PC-9 (cell line): ENCODE results near the gene EGFL8. TPM values are rescaled to one million over a fixed set of nuclear protein-coding genes. Genes with fewer than 3 reads are reported as not detected.
A peak's percentile ranks its signal among the peaks of the same experiment; 100 is the strongest.

Experiments
- BruUV-seq: library from RNA; stranded (reverse); fragments of 400-500 nt; replicated peaks from 2 replicates; lab custom pipeline; 2021; lab: Mats Ljungman, UMichigan
- CTCF ChIA-PET: fragments of 300-600 bp; sonication (Branson Sonifier 250); formaldehyde crosslinking; loops from one replicate; lab custom pipeline; 2022; ENCODE audit warnings: antibody characterized with exemption; lab: Charles Lee
- POLR2A ChIA-PET: fragments of 300-600 bp; sonication (Branson Sonifier 250); formaldehyde crosslinking; loops from one replicate; lab custom pipeline; 2022; ENCODE audit warnings: antibody characterized with exemption; ENCODE audit not compliant: unreplicated experiment; lab: Charles Lee
- DNase-seq, 2 experiments: peaks; one replicate each; pipeline versions ENCODE4 v3.0.0 to v3.0.0-alpha.2; 2015 to 2022; ENCODE audit warnings: mixed read lengths in 1 of 2
- H2AFZ ChIP-seq: fragments of 200-600 bp; sonication (generic); 2 replicates; pipeline ENCODE4 v1.8.1; 2017; ENCODE audit warnings: antibody characterized with exemption
- H3F3A ChIP-seq: fragments of 200-600 bp; sonication (generic); 2 replicates; pipeline ENCODE4 v1.8.1; 2017; ENCODE audit warnings: antibody characterized with exemption, mild to moderate bottlenecking, low read depth; ENCODE audit not compliant: insufficient read depth
- H3K27ac ChIP-seq: fragments of 200-600 bp; sonication (generic); 2 replicates; pipeline ENCODE4 v1.6.1; 2016; ENCODE audit warnings: mixed run types
- H3K27me3 ChIP-seq: fragments of 200-600 bp; sonication (generic); 2 replicates; pipeline ENCODE4 v1.6.1; 2016; ENCODE audit warnings: low read depth, mixed run types; ENCODE audit not compliant: insufficient read depth
- H3K36me3 ChIP-seq: fragments of 200-600 bp; sonication (generic); 2 replicates; pipeline ENCODE4 v1.6.1; 2016; ENCODE audit warnings: low read depth, mixed run types
- H3K4me1 ChIP-seq: fragments of 200-600 bp; sonication (generic); replicated peaks from 2 replicates; pipeline ENCODE4 v1.6.1; 2016; ENCODE audit warnings: mixed run types; ENCODE audit not compliant: insufficient read depth
- H3K4me2 ChIP-seq: fragments of 200-600 bp; sonication (generic); 2 replicates; pipeline ENCODE4 v1.6.1; 2017; ENCODE audit warnings: mixed run types
- H3K4me3 ChIP-seq: fragments of 200-600 bp; sonication (generic); 2 replicates; pipeline ENCODE4 v1.6.1; 2016; ENCODE audit warnings: mixed run types
- H3K79me2 ChIP-seq: fragments of 200-600 bp; sonication (generic); 2 replicates; pipeline ENCODE4 v1.6.1; 2017; ENCODE audit warnings: low read depth, mixed run types
- H3K9me2 ChIP-seq: fragments of 200-600 bp; sonication (generic); 2 replicates; pipeline ENCODE4 v1.8.1; 2017; ENCODE audit warnings: mild to moderate bottlenecking; ENCODE audit not compliant: insufficient read depth
- H3K9me3 ChIP-seq: fragments of 200-600 bp; sonication (generic); 2 replicates; pipeline ENCODE4 v1.8.1; 2016; ENCODE audit warnings: low read depth; ENCODE audit not compliant: insufficient read depth
- H4K20me1 ChIP-seq: fragments of 200-600 bp; sonication (generic); 2 replicates; pipeline ENCODE4 v1.8.1; 2017; ENCODE audit not compliant: insufficient read depth
- CTCF ChIP-seq: fragments of 200-600 bp; sonication (generic); conservative IDR thresholded peaks from 2 replicates; pipeline ENCODE4 v1.6.1; 2017; ENCODE audit warnings: mixed run types, antibody characterized with exemption, mild to moderate bottlenecking, moderate library complexity
- EZH2 ChIP-seq: fragments of 200-600 bp; sonication (generic); IDR thresholded peaks from 2 replicates; pipeline ENCODE4 v1.8.0; 2017; ENCODE audit warnings: antibody characterized with exemption, low read depth
- intact Hi-C: fragments of 100-400 bp; cut with micrococcal nuclease; formaldehyde crosslinking; loops from one replicate; pipeline ENCODE4 v1.10.0; 2022; ENCODE audit not compliant: unreplicated experiment
- total RNA-seq: library from RNA; stranded (reverse); gene quantifications from 2 replicates; pipeline ENCODE4 v1.2.3, GENCODE V29; 2021

Gene EGFL8
- total RNA-seq, 1 experiment from 2014 or later: 26.0 TPM

GRCh38 chr6:32194388-32194787 is 30.0 kb downstream of the EGFL8 start:
- no peak overlapping the region for H3K27ac ChIP-seq
- peaks cover 17% of the 10 kb centered on the region for H3F3A ChIP-seq
- no peak overlapping the region for H3K4me3 ChIP-seq
- CTCF ChIA-PET: no interaction called here
- POLR2A ChIA-PET: no interaction called here
- peaks cover 18% of the 10 kb centered on the region for H3K4me1 ChIP-seq
- H3K9me3 ChIP-seq: no peaks in the 10 kb centered on the region
- H3K27me3 ChIP-seq: no peaks in the 10 kb centered on the region
- H2AFZ ChIP-seq: no peak overlapping the region
- BruUV-seq: no TSS peak
- intact Hi-C loops: loop anchor here (10.0 kb wide), 2 partner anchors 650 to 780 kb away; partner anchors contain the start of genes ATP6V1G2, DDX39B and NFKBIL1
- H3K4me2 ChIP-seq: peak overlapping the region; percentile 93; the same call in 1 of the 2 replicates
- no peaks in the 10 kb centered on the region for H3K9me2 ChIP-seq
- DNase-seq: no peak
- peaks cover 3% of the 10 kb centered on the region for H3K79me2 ChIP-seq
- H3K36me3 ChIP-seq: no peaks in the 10 kb centered on the region
- TF ChIP-seq EZH2 (no peak), CTCF (no peak)
- H4K20me1 ChIP-seq: no peaks in the 10 kb centered on the region

DNA sequence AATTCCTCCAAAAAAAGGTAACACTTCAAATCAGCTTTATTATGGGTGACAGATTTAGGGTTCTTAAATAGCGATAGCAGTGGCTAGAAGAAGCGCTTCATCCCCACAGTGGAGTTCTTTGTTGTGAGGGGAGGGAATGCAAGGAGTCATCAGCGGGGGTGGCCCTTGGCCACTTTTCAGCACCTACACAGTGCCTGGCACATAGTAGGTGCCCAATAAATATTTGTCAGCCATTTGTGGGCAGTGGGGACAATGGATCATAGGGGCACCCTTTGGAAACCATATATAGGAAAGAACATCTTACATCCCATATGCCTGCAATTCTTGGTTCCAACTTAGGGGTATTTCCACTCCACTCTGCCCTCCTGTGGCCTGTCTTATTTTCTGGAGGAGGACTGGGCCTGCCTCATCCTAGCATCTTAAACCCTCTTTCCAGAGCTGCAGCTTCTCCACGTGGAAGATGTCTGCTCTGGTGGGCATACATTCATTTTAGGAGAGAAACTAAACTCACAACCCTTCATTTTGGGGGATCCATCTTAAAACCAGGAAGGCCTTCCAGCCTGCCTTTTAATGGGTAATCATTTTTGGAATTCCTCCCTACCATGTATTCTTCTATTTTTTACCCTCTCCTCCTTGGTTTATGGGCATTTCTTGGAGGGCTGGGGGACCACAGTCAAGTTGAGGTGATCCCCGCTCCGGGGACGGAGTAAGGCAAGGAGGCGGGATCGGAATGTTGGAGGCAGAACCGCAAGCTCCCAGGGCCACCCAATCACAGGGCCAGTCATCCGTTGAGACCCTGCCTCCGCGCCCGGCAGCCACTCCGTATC is 30.6 kb downstream of the EGFL8 start:
- CTCF ChIA-PET: no interaction called here
- DNase-seq: no peak
- no peaks in the 10 kb centered on the region for H4K20me1 ChIP-seq
- H3K36me3 ChIP-seq: no peaks in the 10 kb centered on the region
- H3K27ac ChIP-seq: peak overlapping the region; percentile 39; the same call in 1 of the 2 replicates
- peaks cover 18% of the 10 kb centered on the region for H3K4me1 ChIP-seq
- H3K9me3 ChIP-seq: no peaks in the 10 kb centered on the region
- H3K27me3 ChIP-seq: no peaks in the 10 kb centered on the region; the same call in 1 of the 2 replicates
- H2AFZ ChIP-seq: peak overlapping the region; percentile 76; the same call in 1 of the 2 replicates
- TF ChIP-seq EZH2: no peak
- peak; percentile 72 for TF ChIP-seq CTCF
- POLR2A ChIA-PET: interaction anchor here (0.5 to 1.2 kb wide), 6 partner anchors 17 to 796 kb away, joined by 3 to 10 read pairs (median 4); no protein-coding TSS in a partner anchor
- H3F3A ChIP-seq: peaks cover 17% of the 10 kb centered on the region
- TSS peak; percentile 97 for BruUV-seq
- peak overlapping the region; percentile 72 for H3K4me3 ChIP-seq
- intact Hi-C loops: loop anchor here (1.0 to 10.0 kb wide), 6 partner anchors 17 to 780 kb away; partner anchors contain the start of genes ATP6V1G2, DDX39B, FKBPL and NFKBIL1
- peak overlapping the region; percentile 93 for H3K4me2 ChIP-seq
- H3K9me2 ChIP-seq: no peaks in the 10 kb centered on the region
- no peaks in the 10 kb centered on the region for H3K79me2 ChIP-seq

DNA sequence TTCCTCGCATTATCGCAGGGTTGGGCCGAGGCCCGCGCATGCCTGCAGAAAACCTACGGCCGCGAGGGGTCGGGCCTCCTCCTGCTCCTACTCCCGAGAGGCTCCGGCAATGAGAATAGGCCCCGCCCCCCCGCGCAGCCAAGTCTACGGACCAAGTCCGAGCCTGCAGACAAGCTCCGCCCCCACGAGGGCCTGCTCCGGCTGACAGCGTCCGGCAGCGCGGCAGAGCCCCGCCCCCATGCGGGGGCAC is 31.2 kb downstream of the EGFL8 start:
- intact Hi-C loops: loop anchor here (1.0 to 10.0 kb wide), 6 partner anchors 17 to 779 kb away; partner anchors contain the start of genes ATP6V1G2, DDX39B, FKBPL and NFKBIL1

More for the DNA sequence above, 31.2 kb downstream of the EGFL8 start:
- ChIA-PET POLR2A (interaction anchor here (0.6 to 1.2 kb wide), 8 partner anchors 11 to 796 kb away, joined by 3 to 10 read pairs (median 5); no protein-coding TSS in a partner anchor), CTCF (no interaction called here)
- TF ChIP-seq EZH2 (no peak), CTCF (no peak; the same call in none of the 2 replicates)
- Histone ChIP-seq H3K4me2 (peak overlapping the region; percentile 94; the same call in 1 of the 2 replicates), H3F3A (peaks cover 17% of the 10 kb centered on the region), H3K4me3 (peak overlapping the region; percentile 96; the same call in 1 of the 2 replicates), H3K27ac (no peak overlapping the region), H3K4me1 (peaks cover 18% of the 10 kb centered on the region), H3K27me3 (peaks cover 4% of the 10 kb centered on the region), H3K79me2 (no peaks in the 10 kb centered on the region), H2AFZ (no peak overlapping the region), H3K36me3 (no peaks in the 10 kb centered on the region), H4K20me1 (no peaks in the 10 kb centered on the region), H3K9me2 (no peaks in the 10 kb centered on the region), H3K9me3 (no peaks in the 10 kb centered on the region)
- DNase-seq: peak; percentile 98 to 100
- no TSS peak for BruUV-seq
